Trophoblast cell (in vitro differentiated cells and primary cell): ENCODE results near the gene HIPK2.

Experiments used
- DNase-seq, 2 donors: peaks; one replicate each; pipeline ENCODE4 v3.0.0-alpha.2; 2016
- H2AFZ ChIP-seq: 2 replicates; pipeline ENCODE4 v1.6.1; 2013; ENCODE audit warnings: low read length, moderate library complexity, mild to moderate bottlenecking; ENCODE audit not compliant: insufficient read depth, poor library complexity
- H2AK5ac ChIP-seq: 2 replicates; pipeline ENCODE4 v1.6.1; 2013; ENCODE audit warnings: mild to moderate bottlenecking, low read length
- H2BK120ac ChIP-seq: 2 replicates; pipeline ENCODE4 v1.6.1; 2013; ENCODE audit warnings: low read length, mild to moderate bottlenecking, moderate library complexity; ENCODE audit not compliant: insufficient read depth, poor library complexity
- H2BK12ac ChIP-seq: 2 replicates; pipeline ENCODE4 v1.6.1; 2013; ENCODE audit warnings: mild to moderate bottlenecking, low read length, moderate library complexity
- H2BK5ac ChIP-seq: 2 replicates; pipeline ENCODE4 v1.6.1; 2013; ENCODE audit warnings: low read length, low read depth, moderate library complexity, mild to moderate bottlenecking; ENCODE audit not compliant: poor library complexity
- H3K14ac ChIP-seq: 2 replicates; pipeline ENCODE4 v1.6.1; 2013; ENCODE audit warnings: mild to moderate bottlenecking, low read length
- H3K18ac ChIP-seq: 2 replicates; pipeline ENCODE4 v1.6.1; 2013; ENCODE audit warnings: mild to moderate bottlenecking, low read length
- H3K23ac ChIP-seq: 2 replicates; pipeline ENCODE4 v1.6.1; 2013; ENCODE audit warnings: low read length
- H3K27ac ChIP-seq: 2 replicates; pipeline ENCODE4 v1.5.1; 2013; ENCODE audit warnings: low read depth, mild to moderate bottlenecking, inconsistent platforms, low read length, moderate library complexity
- H3K27me3 ChIP-seq: 2 replicates; pipeline ENCODE4 v1.6.1; 2013; ENCODE audit warnings: inconsistent platforms, mild to moderate bottlenecking, low read length, moderate library complexity; ENCODE audit not compliant: insufficient read depth
- H3K36me3 ChIP-seq, 2 experiments: 1 replicate in 1 of 2; 2 replicates in 1 of 2; pipeline ENCODE4 v1.6.1; 2013; ENCODE audit warnings: low read length in 2 of 2, mild to moderate bottlenecking in 2 of 2, moderate library complexity in 1 of 2; ENCODE audit not compliant: insufficient read depth in 2 of 2, control insufficient read depth in 1 of 2
- H3K4ac ChIP-seq: 2 replicates; pipeline ENCODE4 v1.6.1; 2013; ENCODE audit warnings: low read depth, mild to moderate bottlenecking, low read length, moderate library complexity
- H3K4me1 ChIP-seq, 2 experiments: 1 replicate in 1 of 2; 2 replicates in 1 of 2; pipeline ENCODE4 v1.6.1; 2013; ENCODE audit warnings: low read length in 2 of 2, mild to moderate bottlenecking in 2 of 2, moderate library complexity in 1 of 2; ENCODE audit not compliant: insufficient read depth in 2 of 2, control insufficient read depth in 1 of 2
- H3K4me2 ChIP-seq: 2 replicates; pipeline ENCODE4 v1.6.1; 2013; ENCODE audit warnings: inconsistent platforms, mild to moderate bottlenecking, low read length, moderate library complexity
- H3K4me3 ChIP-seq: 2 replicates; pipeline ENCODE4 v1.5.1; 2013; ENCODE audit warnings: mild to moderate bottlenecking, low read depth, low read length, inconsistent platforms
- H3K79me1 ChIP-seq: one replicate; pipeline ENCODE4 v1.6.1; 2013; ENCODE audit warnings: low read length
- H3K79me2 ChIP-seq: 2 replicates; pipeline ENCODE4 v1.6.1; 2013; ENCODE audit warnings: low read length, mild to moderate bottlenecking; ENCODE audit not compliant: control insufficient read depth, insufficient read depth, poor library complexity
- H3K9ac ChIP-seq: 2 replicates; pipeline ENCODE4 v1.6.1; 2013; ENCODE audit warnings: mild to moderate bottlenecking, low read length
- H3K9me3 ChIP-seq: 2 replicates; pipeline ENCODE4 v1.6.1; 2013; ENCODE audit warnings: low read depth, mild to moderate bottlenecking, control low read depth, inconsistent platforms, low read length; ENCODE audit not compliant: insufficient read depth
- H4K12ac ChIP-seq: 2 replicates; pipeline ENCODE4 v1.6.1; 2013; ENCODE audit warnings: low read depth, mild to moderate bottlenecking, low read length, moderate library complexity
- H4K8ac ChIP-seq: 2 replicates; pipeline ENCODE4 v1.6.1; 2013; ENCODE audit warnings: low read depth, mild to moderate bottlenecking, low read length, moderate library complexity
- H4K91ac ChIP-seq: one replicate; pipeline ENCODE4 v1.6.1; 2013; ENCODE audit warnings: low read depth, mild to moderate bottlenecking, low read length, moderate library complexity
- WGBS: extraction: QIAGEN DNeasy Blood & Tissue Kit; methylation state at CpG from one replicate; pipeline ENCODE4 v1.1.7; 2013; ENCODE audit warnings: missing lambda C conversion rate; ENCODE audit not compliant: insufficient read length, insufficient coverage; ENCODE audit errors: extremely low coverage; 5-methylcytosine and 5-hydroxymethylcytosine counted together

Gene HIPK2

GRCh38 chr7:139585042-139585441, 192.8 kb downstream of the HIPK2 start:
- WGBS = no CpG with 5 or more reads among the region's 5 CpGs
- H2AFZ ChIP-seq = no peak overlapping the region

GRCh38 chr7:139583826-139584553, 193.8 kb downstream of the HIPK2 start:
- DNase-seq = no peak
- H2BK12ac ChIP-seq = no peak overlapping the region
- no CpG with 5 or more reads among the region's 15 CpGs for WGBS

More at GRCh38 chr7:139585042-139585441, 192.8 kb downstream of the HIPK2 start:
- Histone ChIP-seq H3K4ac (no peak overlapping the region), H3K9me3 (no peaks in the 10 kb centered on the region), H2BK120ac (no peak overlapping the region), H2BK12ac (no peak overlapping the region), H3K18ac (no peak overlapping the region), H3K36me3 (peaks cover 0 to 3% of the 10 kb centered on the region in 2 experiments), H3K4me3 (no peak overlapping the region), H4K8ac (no peak overlapping the region), H3K9ac (no peak overlapping the region), H3K23ac (no peak overlapping the region), H3K27me3 (no peaks in the 10 kb centered on the region), H3K27ac (no peak overlapping the region), H4K12ac (no peak overlapping the region), H2BK5ac (no peak overlapping the region), H3K4me1 (no peaks in the 10 kb centered on the region), H3K14ac (no peak overlapping the region), H4K91ac (no peak overlapping the region), H3K4me2 (no peak overlapping the region), H3K79me1 (no peaks in the 10 kb centered on the region), H3K79me2 (no peaks in the 10 kb centered on the region), H2AK5ac (no peak overlapping the region)
- DNase-seq = no peak

DNA sequence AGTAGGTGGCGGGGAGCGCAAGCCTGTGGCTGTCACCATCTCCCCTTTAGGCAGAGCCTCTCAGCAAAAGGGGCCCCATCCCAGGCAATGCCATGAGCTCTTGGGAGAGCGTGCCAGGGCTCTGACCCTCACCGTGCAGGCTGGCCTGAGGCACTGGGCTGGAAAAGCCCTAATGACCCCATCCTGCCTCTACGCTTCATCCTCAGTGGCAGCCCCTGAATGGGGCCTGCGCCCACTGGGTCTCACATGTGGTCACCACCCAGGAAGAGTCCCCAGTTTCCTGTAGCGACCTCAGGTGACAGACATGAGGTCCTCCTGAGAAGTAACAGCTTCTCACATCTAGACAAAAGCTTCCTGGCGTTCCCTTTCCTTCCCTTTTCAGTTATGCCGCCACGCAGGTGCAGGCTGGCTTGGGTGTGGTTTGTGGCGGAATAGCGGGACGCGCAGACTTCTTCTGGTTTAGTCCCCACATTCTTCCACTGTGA, 195.1 kb downstream of the HIPK2 start:
- no peak overlapping the region for H4K12ac ChIP-seq
- no peaks in the 10 kb centered on the region for H3K4me1 ChIP-seq
- H2BK120ac ChIP-seq = no peak overlapping the region
- no peaks in the 10 kb centered on the region for H3K27me3 ChIP-seq
- no peak overlapping the region for H3K27ac ChIP-seq
- no peak overlapping the region for H2BK12ac ChIP-seq
- H3K14ac ChIP-seq = no peak overlapping the region
- no peak overlapping the region for H3K4ac ChIP-seq
- no peak overlapping the region for H2AFZ ChIP-seq
- no peak overlapping the region for H3K18ac ChIP-seq
- H4K8ac ChIP-seq = no peak overlapping the region
- no peak overlapping the region for H3K23ac ChIP-seq
- WGBS = no CpG with 5 or more reads among the region's 14 CpGs
- H3K4me2 ChIP-seq = no peak overlapping the region
- no peak overlapping the region for H3K9ac ChIP-seq
- no peaks in the 10 kb centered on the region for H3K9me3 ChIP-seq
- no peak for DNase-seq
- H3K79me1 ChIP-seq = no peaks in the 10 kb centered on the region
- H4K91ac ChIP-seq = no peak overlapping the region
- H2AK5ac ChIP-seq = no peak overlapping the region
- H3K79me2 ChIP-seq = no peaks in the 10 kb centered on the region
- no peak overlapping the region for H3K4me3 ChIP-seq
- H3K36me3 ChIP-seq = peaks cover 0 to 3% of the 10 kb centered on the region in 2 experiments
- no peak overlapping the region for H2BK5ac ChIP-seq

More at GRCh38 chr7:139583826-139584553, 193.8 kb downstream of the HIPK2 start:
- no peak overlapping the region for H3K18ac ChIP-seq
- H3K79me1 ChIP-seq = no peaks in the 10 kb centered on the region
- H4K91ac ChIP-seq = no peak overlapping the region
- H3K4me1 ChIP-seq = no peaks in the 10 kb centered on the region
- H3K36me3 ChIP-seq = peaks cover 0 to 3% of the 10 kb centered on the region in 2 experiments
- H3K23ac ChIP-seq = no peak overlapping the region
- no peak overlapping the region for H2BK120ac ChIP-seq
- no peak overlapping the region for H2AK5ac ChIP-seq
- no peak overlapping the region for H2BK5ac ChIP-seq
- no peaks in the 10 kb centered on the region for H3K27me3 ChIP-seq
- no peak overlapping the region for H3K4me3 ChIP-seq
- H4K8ac ChIP-seq = no peak overlapping the region
- no peaks in the 10 kb centered on the region for H3K79me2 ChIP-seq
- no peak overlapping the region for H4K12ac ChIP-seq
- no peaks in the 10 kb centered on the region for H3K9me3 ChIP-seq
- no peak overlapping the region for H3K9ac ChIP-seq
- H3K4ac ChIP-seq = no peak overlapping the region
- H3K27ac ChIP-seq = no peak overlapping the region
- H2AFZ ChIP-seq = no peak overlapping the region
- H3K14ac ChIP-seq = no peak overlapping the region
- H3K4me2 ChIP-seq = no peak overlapping the region

- Histone ChIP-seq H2AFZ (no peak overlapping the region), H3K9ac (no peak overlapping the region), H3K27me3 (no peaks in the 10 kb centered on the region), H2BK120ac (no peak overlapping the region), H3K23ac (no peak overlapping the region), H4K91ac (no peak overlapping the region), H3K9me3 (no peaks in the 10 kb centered on the region), H4K12ac (no peak overlapping the region), H2BK12ac (no peak overlapping the region), H3K4me2 (no peak overlapping the region), H3K36me3 (peaks cover 0 to 3% of the 10 kb centered on the region in 2 experiments), H2AK5ac (no peak overlapping the region), H2BK5ac (no peak overlapping the region), H3K18ac (no peak overlapping the region), H3K4me3 (no peak overlapping the region), H3K4ac (no peak overlapping the region), H3K27ac (no peak overlapping the region), H3K79me2 (no peaks in the 10 kb centered on the region), H3K14ac (no peak overlapping the region), H3K79me1 (no peaks in the 10 kb centered on the region), H3K4me1 (no peaks in the 10 kb centered on the region), H4K8ac (no peak overlapping the region)
- no peak for DNase-seq
- WGBS = no CpG with 5 or more reads among the region's 14 CpGs
Observed at GRCh38 chr7:139582130-139582650, 195.6 kb downstream of the HIPK2 start.
